B cell (primary cell): Measurements from ENCODE around the gene S100A14. TPM values are rescaled to one million over a fixed set of nuclear protein-coding genes. Genes with fewer than 3 reads are reported as not detected.

Source experiments
- ATAC-seq: fragments of 200-7000 bp; cut with Tn5 transposase; one replicate; pipeline ENCODE4 v1.10.0; 2021; ENCODE audit warnings: low read depth, mild to moderate bottlenecking, moderate number of reproducible peaks, moderate library complexity
- CTCF ChIA-PET: fragments of 350-600 bp; sonication (Branson Sonifier 250); formaldehyde crosslinking; loops from one replicate; lab custom pipeline; 2021; ENCODE audit warnings: antibody characterized with exemption, inconsistent platforms; lab: Charles Lee
- POLR2A ChIA-PET: fragments of 350-600 bp; sonication (Branson Sonifier 250); formaldehyde crosslinking; loops from one replicate; lab custom pipeline; 2021; ENCODE audit warnings: antibody characterized with exemption; lab: Charles Lee
- DNase-seq: peaks from one replicate; pipeline ENCODE4 v3.0.0; 2013
- H2AFZ ChIP-seq: 2 replicates; pipeline ENCODE4 v1.6.1; 2012; ENCODE audit warnings: mild to moderate bottlenecking, low read depth, low read length; ENCODE audit not compliant: insufficient read depth, poor library complexity, severe bottlenecking
- H3K27ac ChIP-seq, 2 donors: 1 replicate in 1 of 2; 2 replicates in 1 of 2; pipeline ENCODE4 v1.5.1; 2012 to 2013; ENCODE audit warnings: low read length in 2 of 2, mild to moderate bottlenecking in 2 of 2, moderate library complexity in 1 of 2
- H3K27me3 ChIP-seq, 4 experiments: fragments of 200-600 bp in 1 of 4; sonication (generic) in 1 of 4; replicated peaks in 1 of 4; 1 replicate in 2 of 4; 2 replicates in 2 of 4; pipeline versions ENCODE4 v1.6.1 to v1.7.0; 2013 to 2016; ENCODE audit warnings: low read length in 3 of 4, mild to moderate bottlenecking in 2 of 4, mixed read lengths in 1 of 4, moderate library complexity in 1 of 4; ENCODE audit not compliant: insufficient read depth in 4 of 4, control insufficient read depth in 3 of 4; ENCODE audit errors: control extremely low read depth in 1 of 4
- H3K36me3 ChIP-seq, 2 experiments: replicated peaks in 1 of 2; 1 replicate in 1 of 2; 2 replicates in 1 of 2; pipeline versions ENCODE4 v1.6.1 to v1.7.1; 2013; ENCODE audit warnings: low read length in 1 of 2; ENCODE audit not compliant: insufficient read depth in 2 of 2, control insufficient read depth in 1 of 2; ENCODE audit errors: control extremely low read depth in 1 of 2, extremely low read depth in 1 of 2
- H3K4me1 ChIP-seq, 2 donors: fragments of 200-600 bp in 1 of 2; sonication (generic) in 1 of 2; 1 replicate in 1 of 2; 2 replicates in 1 of 2; pipeline versions ENCODE4 v1.5.1 to v1.6.1; 2013 to 2017; ENCODE audit warnings: low read length in 2 of 2; ENCODE audit not compliant: control insufficient read depth in 2 of 2, insufficient read depth in 2 of 2
- H3K4me2 ChIP-seq: replicated peaks from 2 replicates; pipeline ENCODE3; 2012; ENCODE audit warnings: mild to moderate bottlenecking, low read depth, low read length; ENCODE audit not compliant: poor library complexity, severe bottlenecking
- H3K4me3 ChIP-seq, 5 experiments: fragments of 200-600 bp in 1 of 5; sonication (generic) in 1 of 5; 1 replicate in 3 of 5; 2 replicates in 2 of 5; pipeline versions ENCODE4 v1.5.1 to v1.7.0; 2011 to 2016; ENCODE audit warnings: low read length in 4 of 5, mild to moderate bottlenecking in 4 of 5, low read depth in 2 of 5, control low read depth in 1 of 5, moderate library complexity in 1 of 5; ENCODE audit not compliant: insufficient read depth in 1 of 5; ENCODE audit errors: control extremely low read depth in 1 of 5, extremely low read depth in 1 of 5
- H3K79me2 ChIP-seq: fragments of 200-600 bp; sonication (generic); one replicate; pipeline ENCODE4 v1.6.0; 2016; ENCODE audit warnings: low read length; ENCODE audit not compliant: control insufficient read depth, insufficient read depth
- H3K9ac ChIP-seq: fragments of 200-600 bp; sonication (generic); 2 replicates; pipeline ENCODE4 v1.6.1; 2017; ENCODE audit warnings: mild to moderate bottlenecking, low read length, moderate library complexity
- H3K9me3 ChIP-seq, 3 donors: one replicate each; pipeline versions ENCODE4 v1.6.1 to v1.7.1; 2013; ENCODE audit warnings: low read length in 2 of 3; ENCODE audit not compliant: control insufficient read depth in 2 of 3, insufficient read depth in 1 of 3; ENCODE audit errors: control extremely low read depth in 1 of 3
- H4K20me1 ChIP-seq: 2 replicates; pipeline ENCODE4 v1.6.0; 2012; ENCODE audit warnings: mild to moderate bottlenecking, low read length; ENCODE audit not compliant: insufficient read depth, control insufficient read depth, poor library complexity, severe bottlenecking
- H3K27ac Mint-ChIP-seq: one replicate; pipeline ENCODE4 v1.8.0; 2021; ENCODE audit warnings: mixed read lengths
- H3K27me3 Mint-ChIP-seq: one replicate; pipeline ENCODE4 v1.8.0; 2021; ENCODE audit warnings: mixed read lengths
- H3K4me1 Mint-ChIP-seq: one replicate; pipeline ENCODE4 v1.8.0; 2021; ENCODE audit warnings: mixed read lengths
- H3K4me3 Mint-ChIP-seq: one replicate; pipeline ENCODE4 v1.8.0; 2021; ENCODE audit warnings: mixed read lengths
- H3K9me3 Mint-ChIP-seq: one replicate; pipeline ENCODE4 v1.8.0; 2022; ENCODE audit warnings: mixed read lengths; ENCODE audit not compliant: insufficient read depth
- CTCF ChIP-seq: fragments of 200-600 bp; IDR thresholded peaks from one replicate; pipeline ENCODE4 v1.8.0; 2022; ENCODE audit warnings: antibody characterized with exemption, mild to moderate bottlenecking
- EZH2 ChIP-seq: IDR thresholded peaks from 2 replicates; pipeline ENCODE4 v1.6.1; 2012; ENCODE audit warnings: borderline replicate concordance, low read depth, mild to moderate bottlenecking, moderate library complexity, low read length; ENCODE audit not compliant: insufficient read depth, poor library complexity, severe bottlenecking
- WGBS: methylation state at CpG from one replicate; pipeline ENCODE4 v1.1.5; 2013; ENCODE audit warnings: missing lambda C conversion rate; ENCODE audit not compliant: insufficient coverage; 5-methylcytosine and 5-hydroxymethylcytosine counted together
- intact Hi-C: fragments of 100-400 bp; cut with micrococcal nuclease; formaldehyde crosslinking; loops from one replicate; pipeline ENCODE4 v1.10.0; 2022
- polyA plus RNA-seq: library from polyadenylated mRNA; depleted of rRNA; stranded (reverse); fragments of >200 nt; gene quantifications from 2 replicates; pipeline ENCODE4 v1.2.3, GENCODE V29; 2012
- total RNA-seq, 2 donors: library from RNA; stranded (reverse); fragments of 120-200 nt in 1 of 2; gene quantifications; 1 replicate in 1 of 2; 2 replicates in 1 of 2; pipeline versions ENCODE4 v1.2.3 to v1.2.4, GENCODE V29; 2013 to 2022

S100A14 gene
- total and polyA plus RNA-seq, 2 donors (not counting 1 experiment from before 2014, with no cell fraction given), result not detected

- TF ChIP-seq CTCF, result no peak
- no peak for TF ChIP-seq EZH2
- no peaks in the 10 kb centered on the region for H3K9me3 Mint-ChIP-seq
- Histone ChIP-seq H3K4me1 (peaks cover 15 to 34% of the 10 kb centered on the region in 2 donors), H3K36me3 (no peaks in the 10 kb centered on the region), H2AFZ (peak overlapping the region; percentile 81), H3K9ac (no peak overlapping the region), H3K27me3 (peaks cover 0 to 2% (median 0%) of the 10 kb centered on the region in 4 experiments), H3K9me3 (no peaks in the 10 kb centered on the region), H3K79me2 (no peaks in the 10 kb centered on the region), H3K4me2 (no peak overlapping the region), H3K4me3 (no peak overlapping the region), H4K20me1 (no peaks in the 10 kb centered on the region), H3K27ac (no peak overlapping the region)
- H3K27me3 Mint-ChIP-seq, result peaks cover 7% of the 10 kb centered on the region
- no peak overlapping the region for H3K27ac Mint-ChIP-seq
- CTCF ChIA-PET, result interaction anchor here (0.6 to 7.4 kb wide), 24 partner anchors 8 to 419 kb away, joined by 3 to 227 read pairs (median 4); partner anchors contain the start of genes CRTC2, S100A4, S100A5 and S100A6
- 91% methylated on average over 16 of the region's 22 CpGs for WGBS
- no peak overlapping the region for H3K4me3 Mint-ChIP-seq
- no peak for ATAC-seq
- POLR2A ChIA-PET, result interaction anchor here (0.5 to 1.4 kb wide), 4 partner anchors 32 to 176 kb away, joined by 3 to 7 read pairs (median 4); partner anchors contain the start of gene S100A6
- H3K4me1 Mint-ChIP-seq, result peaks cover 34% of the 10 kb centered on the region
- no peak for DNase-seq
- intact Hi-C loops, result loop anchor here (1.0 kb wide), 5 partner anchors 34 to 705 kb away; partner anchors contain the start of gene HAX1
These were observed 48.3 kb downstream of the S100A14 start for GRCh38 chr1:153567621-153568366.
